Hematopoietic multipotent progenitor cell treated with erythropoietin and hydrocortisone succinate and interleukin-3 and kit ligand, for 6 days (in vitro differentiated cells): Measurements from ENCODE around the gene HAND1.

Experiments used
- DNase-seq: peaks from one replicate; pipeline ENCODE4 v3.0.0-alpha.2; 2015

HAND1 gene

DNA sequence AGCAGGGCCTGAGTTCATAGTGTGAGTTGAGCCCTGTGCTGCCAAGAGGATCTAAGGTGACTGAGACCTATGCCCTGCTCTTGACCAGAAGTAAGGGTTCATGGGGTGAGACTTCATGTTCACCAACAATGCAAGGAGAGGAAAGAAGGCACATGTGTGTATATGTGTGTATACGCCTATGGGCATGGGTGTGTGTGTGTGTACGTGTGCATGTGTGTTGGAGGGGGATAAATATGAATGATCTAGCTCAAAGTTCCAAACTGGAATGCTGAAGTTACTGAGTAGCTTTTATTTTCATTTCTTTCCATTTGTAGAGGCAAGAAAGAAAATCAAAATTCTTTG is 25.6 kb upstream of the HAND1 start:
- DNase-seq = no peak

GRCh38 chr5:154502180-154502579 is 24.2 kb upstream of the HAND1 start:
- no peak for DNase-seq

DNA sequence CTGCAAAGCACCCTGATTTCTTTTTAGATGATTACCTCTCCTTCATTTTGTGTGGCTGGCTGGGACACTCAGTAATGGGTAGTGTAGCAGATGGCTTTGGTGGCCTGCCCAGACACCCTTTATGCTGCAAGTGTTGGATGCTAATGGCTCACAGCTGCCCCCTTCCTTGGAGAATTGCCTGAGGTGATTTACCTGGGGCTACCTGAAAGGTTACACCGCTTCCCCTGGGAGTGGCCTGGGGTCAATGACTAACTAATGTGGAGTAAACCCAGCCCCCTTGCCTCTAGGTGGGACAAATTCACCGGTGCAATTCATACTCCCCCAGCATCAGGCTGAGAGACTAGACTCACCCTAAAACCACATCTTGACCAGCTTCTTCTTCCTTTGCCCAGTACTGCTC is 23.5 kb upstream of the HAND1 start:
- no peak for DNase-seq

DNA sequence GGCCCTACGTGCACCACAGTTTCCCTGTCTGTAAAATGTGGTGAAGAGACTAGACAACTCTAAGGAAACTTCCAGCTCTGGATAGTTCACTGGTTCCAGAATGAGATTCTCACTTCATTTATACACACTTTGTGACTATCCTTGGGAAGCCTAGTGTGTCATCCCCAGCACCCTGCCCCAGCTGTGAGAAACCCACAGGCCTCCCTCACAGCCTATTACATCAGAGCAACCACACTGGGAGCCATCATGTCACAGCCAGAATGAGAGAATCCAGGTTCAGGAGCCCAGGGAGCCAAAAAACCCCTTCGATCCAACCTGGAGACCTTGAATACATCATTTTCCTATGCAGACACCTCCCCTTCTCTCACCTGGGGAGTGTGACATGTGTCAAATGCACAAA is 21.0 kb upstream of the HAND1 start:
- DNase-seq = no peak

GRCh38 chr5:154498591-154498990 is 20.6 kb upstream of the HAND1 start:
- DNase-seq = peak; percentile 77

DNA sequence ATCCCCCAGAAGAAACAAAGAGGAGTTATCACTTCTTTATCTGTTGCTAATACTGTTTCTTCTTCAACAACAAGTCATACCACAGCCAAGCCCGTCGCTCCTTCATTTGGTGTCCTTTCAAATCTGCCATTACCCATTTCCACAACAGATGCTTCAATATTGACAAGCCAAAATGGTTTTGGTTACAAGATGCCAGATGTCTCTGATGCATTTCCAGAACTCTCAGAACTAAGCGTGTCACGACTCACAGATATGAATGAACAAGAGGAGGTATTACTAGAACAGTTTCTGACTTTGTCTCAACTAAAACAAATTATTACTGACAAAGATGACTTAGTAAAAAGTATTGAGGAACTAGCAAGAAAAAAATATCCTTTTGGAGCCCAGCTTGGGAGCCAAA is 16.0 kb upstream of the HAND1 start:
- no peak for DNase-seq

GRCh38 chr5:154493274-154493673 is 15.2 kb upstream of the HAND1 start:
- DNase-seq = no peak

DNA sequence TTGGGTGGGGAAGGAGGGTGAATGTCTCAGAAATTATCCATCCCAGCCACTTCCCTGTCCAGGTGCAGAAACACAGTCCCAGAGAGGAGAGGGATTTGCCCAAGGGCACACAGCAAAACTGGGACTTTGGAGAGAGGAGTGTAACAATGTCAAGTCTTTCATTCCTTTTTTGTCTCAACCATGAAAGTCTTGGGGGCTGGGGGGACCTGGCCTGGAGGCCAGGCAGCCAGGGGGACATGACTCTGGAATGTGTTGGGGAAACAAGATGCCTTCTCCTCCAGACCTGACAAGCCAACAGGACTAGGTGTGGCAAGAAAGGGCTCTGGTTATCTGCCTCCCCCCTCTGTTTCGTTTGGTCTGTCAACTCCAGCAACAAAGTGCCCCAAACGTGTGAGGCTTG is 13.9 kb upstream of the HAND1 start:
- DNase-seq = no peak

GRCh38 chr5:154487541-154487940 is 9.5 kb upstream of the HAND1 start:
- no peak for DNase-seq

DNA sequence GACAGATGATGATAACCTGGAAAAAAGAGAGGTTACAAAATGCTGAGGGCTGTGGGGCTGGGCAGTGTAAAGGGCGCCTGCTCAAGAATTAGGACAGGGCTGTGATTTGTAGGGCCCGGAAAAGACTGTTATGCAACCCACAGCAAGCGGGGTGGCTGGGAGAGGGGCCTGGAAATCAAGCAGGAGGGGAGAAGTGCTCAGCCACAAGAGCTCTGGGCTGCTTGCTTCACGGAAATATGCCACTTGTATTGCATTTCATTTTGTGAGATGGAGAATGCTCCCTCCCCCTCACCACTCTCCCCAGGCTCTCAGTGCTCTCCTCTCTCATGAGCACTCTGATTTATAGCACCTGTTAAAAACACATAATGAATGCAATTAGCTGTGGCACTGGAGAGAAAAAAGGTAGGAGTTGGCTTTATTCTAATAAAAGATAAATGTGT is 8.4 kb upstream of the HAND1 start:
- DNase-seq = no peak

GRCh38 chr5:154485850-154486426 is 7.9 kb upstream of the HAND1 start:
- no peak for DNase-seq

- DNase-seq = no peak
Observed at GRCh38 chr5:154485096-154485491, 7.1 kb upstream of the HAND1 start.

DNA sequence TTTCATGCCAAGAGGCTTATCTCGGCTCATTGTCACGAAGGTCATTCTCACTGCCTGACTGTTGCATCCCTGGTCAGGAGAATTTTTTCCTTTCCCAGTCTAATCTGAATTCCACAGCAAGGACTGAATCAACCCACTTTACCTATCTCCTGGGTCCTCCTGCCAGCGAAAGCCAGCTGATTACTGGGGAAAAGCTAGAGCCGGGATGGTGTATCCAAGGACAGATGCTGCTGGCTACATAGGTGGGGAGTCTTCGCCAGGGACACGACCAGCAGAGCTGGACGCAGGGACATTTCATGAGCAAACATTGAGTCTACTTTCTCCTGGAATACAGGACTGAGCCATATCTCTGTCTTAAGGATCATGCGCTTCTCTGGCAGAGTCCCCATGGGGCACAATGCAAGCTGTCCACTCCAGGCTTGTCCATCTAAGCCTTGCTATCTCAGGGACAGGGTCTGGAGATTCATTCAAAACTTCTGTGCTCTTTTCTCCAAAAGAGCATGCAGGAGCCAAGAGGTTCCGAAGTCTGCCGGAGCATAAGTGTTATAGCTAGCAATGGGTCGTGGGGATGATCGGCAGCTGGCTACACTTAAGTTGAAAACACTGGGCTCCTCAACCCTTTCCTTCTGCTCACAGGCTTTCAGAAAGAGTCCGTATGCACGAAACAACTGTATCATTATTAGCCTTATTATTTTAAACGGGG is 6.5 kb upstream of the HAND1 start:
- DNase-seq = no peak

GRCh38 chr5:154483654-154484392 is 5.8 kb upstream of the HAND1 start:
- no peak for DNase-seq

DNA sequence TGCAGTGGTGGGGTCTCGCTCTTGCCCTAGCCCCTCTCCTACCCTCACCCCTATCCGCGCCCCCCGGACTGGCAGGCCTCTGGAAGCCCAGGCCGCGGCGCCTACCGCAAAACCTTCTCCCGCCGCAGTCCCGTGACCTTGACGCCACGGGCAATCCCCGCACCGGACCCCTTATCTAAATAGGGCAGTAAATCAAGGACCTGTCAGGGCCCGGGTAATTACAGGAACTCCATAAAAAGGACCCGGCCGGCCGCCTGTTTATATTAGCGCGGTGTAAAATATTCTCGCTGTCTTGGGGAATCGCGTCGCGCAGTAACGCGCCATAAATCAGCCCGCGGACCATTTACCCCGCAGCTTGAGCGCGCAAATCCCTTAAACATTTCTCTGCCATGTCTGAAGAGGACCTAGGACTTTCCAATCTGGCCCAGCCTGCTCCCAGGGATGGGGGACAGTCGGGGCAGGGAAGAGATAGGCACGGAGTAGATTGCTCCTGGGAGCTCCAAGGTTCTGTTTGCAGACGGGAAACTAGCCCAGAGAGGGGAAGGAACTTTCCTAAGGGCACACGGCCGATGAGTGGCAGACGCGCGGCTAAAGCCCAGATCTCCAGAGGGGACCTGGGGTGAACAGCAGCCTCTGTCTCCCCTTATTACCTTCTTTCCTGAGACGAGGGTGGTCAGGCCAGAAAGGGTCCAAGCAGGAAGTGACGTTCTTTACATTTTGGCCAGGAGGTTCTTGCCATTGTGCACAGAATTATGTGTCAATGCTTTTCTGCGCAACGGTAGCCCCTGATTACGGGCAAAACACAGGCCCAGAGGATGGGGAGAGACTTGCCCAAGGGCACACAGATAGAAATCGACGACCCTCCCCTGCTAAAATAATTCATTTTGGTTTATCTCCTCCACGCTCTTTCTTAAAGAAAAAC is 4.8 kb upstream of the HAND1 start:
- no peak for DNase-seq

DNA sequence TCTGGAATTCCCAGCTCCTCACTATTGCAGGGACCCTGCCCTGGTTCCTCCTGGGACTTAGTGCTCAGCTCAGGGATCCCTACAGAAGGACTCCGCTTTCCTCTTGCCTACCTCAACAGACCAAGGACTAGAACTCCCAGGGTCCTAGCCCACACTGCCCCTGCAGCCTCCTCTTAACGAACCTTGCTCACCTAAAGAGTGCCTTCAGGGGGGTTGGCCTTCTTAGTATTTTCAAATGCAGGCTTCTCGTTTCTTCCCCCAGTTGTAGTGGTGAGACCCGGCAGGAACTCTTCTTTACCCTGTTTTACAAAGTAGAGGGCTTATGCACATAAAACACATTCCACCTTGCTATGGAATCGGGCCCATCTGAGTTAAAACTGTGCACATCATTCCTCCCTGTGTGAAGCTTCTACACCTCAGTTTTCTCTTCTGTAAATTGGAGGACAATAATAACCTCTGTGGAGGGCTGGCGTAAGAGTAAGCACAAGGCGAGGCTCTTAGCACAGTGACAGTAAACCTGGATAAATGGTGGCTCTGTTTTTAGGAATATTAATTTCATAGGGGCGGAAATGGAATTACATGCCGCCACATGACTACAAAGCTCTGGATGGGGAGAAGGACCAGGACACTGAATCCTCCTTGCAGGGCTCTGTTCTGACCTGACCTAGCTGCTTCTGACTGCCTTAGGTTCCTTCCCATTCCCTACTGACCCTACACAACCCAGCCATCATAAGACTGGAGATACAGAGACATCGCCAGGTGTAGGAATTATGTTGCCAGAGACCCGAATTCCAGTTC is 3.8 kb upstream of the HAND1 start:
- DNase-seq = no peak

DNA sequence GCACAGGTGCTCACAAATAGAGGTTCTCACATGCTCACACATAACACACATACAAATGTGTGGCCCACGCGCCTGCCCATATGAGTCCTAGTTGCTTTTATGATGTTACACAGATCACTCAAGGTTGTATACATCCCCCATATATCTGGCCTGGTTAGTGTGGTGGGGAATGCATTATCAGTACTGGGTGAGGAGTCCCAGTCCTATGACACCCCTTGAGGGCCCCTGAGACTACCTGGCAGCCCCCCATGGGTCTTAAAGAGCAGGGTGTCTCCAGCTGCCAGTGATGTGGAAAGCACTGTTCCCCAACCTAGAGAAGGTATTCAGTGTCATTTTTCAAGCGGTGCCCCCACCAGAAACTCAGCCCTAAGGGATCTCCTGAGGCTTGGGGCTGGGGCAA is 2.8 kb upstream of the HAND1 start:
- DNase-seq = no peak

DNA sequence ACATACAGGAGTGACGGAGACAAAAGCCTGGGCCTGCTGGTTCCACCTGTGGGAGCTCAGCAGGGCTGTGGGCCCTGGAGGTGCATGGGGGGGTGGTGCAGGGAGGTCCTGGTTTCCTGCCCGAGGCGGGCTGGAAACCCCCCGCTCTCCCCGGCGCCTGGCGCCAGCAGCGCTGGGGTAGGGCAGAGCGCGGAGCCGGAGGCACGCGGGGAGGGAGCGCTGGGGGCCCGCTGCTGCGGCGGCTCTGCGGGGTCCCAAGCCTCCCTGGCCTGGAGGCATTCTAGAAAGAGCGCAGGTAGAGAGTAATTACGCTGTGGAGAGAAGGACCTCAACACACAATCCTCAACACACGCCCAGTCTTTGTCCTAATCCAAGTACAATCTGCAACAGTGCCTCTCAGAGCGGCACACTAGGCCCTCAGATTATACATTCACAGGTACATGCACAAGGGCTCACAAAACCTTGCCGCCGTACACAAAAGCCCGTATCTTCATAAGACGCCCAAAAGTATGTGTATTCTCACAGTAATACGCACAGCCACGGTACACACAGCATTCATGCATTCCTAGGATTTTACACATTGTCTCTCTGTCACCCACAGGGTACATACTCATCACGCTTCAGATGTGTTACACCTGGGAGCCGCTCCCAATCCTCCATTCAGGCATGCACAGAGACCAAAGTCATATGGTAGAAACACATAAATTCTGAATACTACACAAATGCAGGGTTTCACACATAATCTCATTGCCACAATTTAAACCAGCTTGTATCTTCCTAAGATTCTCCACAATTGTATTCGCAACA is 2.1 kb upstream of the HAND1 start:
- no peak for DNase-seq

DNA sequence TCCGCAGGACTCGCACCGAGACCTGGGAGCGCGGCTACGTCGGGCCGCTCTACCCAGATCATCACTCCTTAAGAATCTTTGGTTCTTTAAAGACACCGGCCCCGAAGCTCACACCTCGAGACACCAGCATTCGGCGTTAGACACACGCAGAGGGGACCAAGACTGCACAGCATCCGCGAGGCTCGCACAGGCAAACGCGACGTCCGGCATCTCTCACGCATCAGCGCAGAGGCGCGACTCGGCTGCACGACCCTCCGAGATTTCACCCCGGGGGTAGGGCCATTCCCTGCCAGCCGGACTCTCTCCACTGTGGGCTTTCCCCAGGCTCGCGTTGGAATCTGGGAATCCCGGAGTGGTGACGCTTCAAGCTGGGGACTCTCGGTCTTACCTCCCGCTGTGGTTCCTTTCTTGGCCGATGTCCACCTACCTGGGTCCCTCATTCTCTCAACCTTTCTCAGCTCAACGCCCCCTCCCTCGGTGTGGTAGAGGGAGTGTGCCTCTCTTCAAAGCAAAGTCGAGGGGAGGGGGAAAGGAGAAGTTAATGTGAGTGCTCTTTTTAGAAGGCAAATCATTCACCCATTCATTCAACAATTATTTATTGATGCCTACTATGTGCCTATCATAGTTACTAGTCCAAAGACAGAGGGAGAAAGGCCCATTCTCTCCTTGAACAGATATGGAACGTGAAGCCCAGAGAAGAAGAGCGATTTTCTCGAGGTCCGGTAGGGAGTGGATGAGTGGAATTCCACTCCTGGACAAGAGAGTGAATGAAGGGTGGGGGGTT is 1.3 kb upstream of the HAND1 start:
- DNase-seq = no peak

GRCh38 chr5:154478752-154479159 is 729 bp upstream of the HAND1 start:
- DNase-seq = no peak
